ENCODE results near the gene FCGBP.
"Not testable (repeated sequence)": the region's sequence is repeated elsewhere in the genome, so short reads cannot be mapped to it uniquely, and the experiment has no call there.

The FCGBP gene

GRCh38 chr19:39890755-39891551, 43.5 kb downstream of the FCGBP start:
- DNase-seq (ENCODE audit: low read depth in 2 of 2): no peak

- DNase-seq (ENCODE audit: low read depth in 2 of 2): not testable (repeated sequence)
Observed at GRCh38 chr19:39889872-39890754, 44.3 kb downstream of the FCGBP start.

GRCh38 chr19:39887456-39887951, 46.9 kb downstream of the FCGBP start:
- DNase-seq (ENCODE audit: low read depth in 2 of 2): not testable (repeated sequence)

- DNase-seq (ENCODE audit: low read depth in 2 of 2): not testable (repeated sequence)
Observed at GRCh38 chr19:39885821-39886554, 48.4 kb downstream of the FCGBP start.

- DNase-seq (ENCODE audit: low read depth in 2 of 2): not testable (repeated sequence)
Observed at GRCh38 chr19:39884721-39885120, 49.7 kb downstream of the FCGBP start.

Data from fibroblast of skin of left biceps (primary cell).